Pancreas (tissue), 10 donors: Measurements from ENCODE around the gene ASH1L. TPM values are rescaled to one million over a fixed set of nuclear protein-coding genes. Genes with fewer than 3 reads are reported as not detected.
"Not testable (repeated sequence)": the region's sequence is repeated elsewhere in the genome, so short reads cannot be mapped to it uniquely, and the experiment has no call there.

Experiments
- ATAC-seq, 4 donors: fragments of 200-7000 bp; cut with Tn5 transposase; one replicate each; pipeline versions ENCODE4 v1.8.0 to v1.9.1; 2020; ENCODE audit warnings: mild to moderate bottlenecking in 4 of 4, moderate library complexity in 4 of 4
- DNase-seq, 6 donors: peaks; one replicate each; pipeline ENCODE4 v3.0.0-alpha.2; 2020
- FAIRE-seq: peaks from 2 replicates; lab custom pipeline; 2012; peaks lifted over from hg19 to GRCh38; lab: Jason Lieb, UNC
- H3K27ac ChIP-seq, 4 donors: fragments of 200-600 bp; sonication (generic); 1 replicate in 3 of 4; 2 replicates in 1 of 4; pipeline versions ENCODE4 v1.5.0 to v1.8.0; 2020
- H3K27me3 ChIP-seq, 4 donors: fragments of 200-600 bp; one replicate each; pipeline ENCODE4 v1.8.0; 2021
- H3K36me3 ChIP-seq, 3 donors: fragments of 200-600 bp; sonication (generic) in 1 of 3; one replicate each; pipeline versions ENCODE4 v1.5.0 to v1.8.0; 2020 to 2021
- H3K4me1 ChIP-seq, 3 donors: fragments of 200-600 bp; one replicate each; pipeline ENCODE4 v1.8.0; 2021
- H3K4me3 ChIP-seq, 4 donors: fragments of 200-600 bp; sonication (generic) in 2 of 4; one replicate each; pipeline versions ENCODE4 v1.5.0 to v1.8.0; 2020 to 2021
- H3K9me3 ChIP-seq, 4 donors: fragments of 200-600 bp; one replicate each; pipeline ENCODE4 v1.8.0; 2021
- WGBS, 2 donors: extraction: QIAGEN DNeasy Blood & Tissue Kit; methylation state at CpG; one replicate each; pipeline ENCODE4 v1.1.7; 2013; 5-methylcytosine and 5-hydroxymethylcytosine counted together
- intact Hi-C, 3 donors: fragments of 100-400 bp; cut with DNase I; formaldehyde crosslinking; loops; one replicate each; pipeline versions ENCODE4 v1.11.1 to v1.14.2; 2022
- polyA plus RNA-seq, 2 donors: library from polyadenylated mRNA; stranded (reverse); fragments of 200-250 nt; gene quantifications; one replicate each; pipeline ENCODE4 v1.2.3, GENCODE V29; 2013
- total RNA-seq, 6 donors: library from RNA; stranded (reverse); fragmentation: NEBNext Ultra II Directional in 4 of 6; extraction: Animal tissue kit (Norgen Biotek cat#: 25700) in 4 of 6; gene quantifications; one replicate each; pipeline versions ENCODE4 v1.2.1 to v1.2.4, GENCODE V29; 2021 to 2023
- TF ChIP-seq, protein P1 (sequence below), 4 donors: fragments of 200-600 bp; sonication (generic) in 3 of 4; IDR thresholded peaks; one replicate each; pipeline versions ENCODE4 v1.5.0 to v1.8.0; 2021; ENCODE audit warnings: antibody characterized with exemption in 4 of 4
- donor health status: healthy with polysubstance abuse.
- donor health status: DM: no; HTN: no; CAD: no; lungs with moderate emphysema.
- donor health status: DM: no; HTN: no; CAD: no.
- donor health status: control.
- donor health status: control.
- donor health status: Bipolar disorder and iron deficiency.
- donor health status: DM: yes; HTN: yes; CAD: no.
- donor health status: DM: no; HTN: no; CAD: no.
- donor health status: DM: no; HTN: no; CAD: no.
- donor health status: DM: yes; HTN: yes; CAD: no.

ASH1L gene
- total and polyA plus RNA-seq, 8 donors: 6.2 to 38.6 (median 22.9) TPM

DNA sequence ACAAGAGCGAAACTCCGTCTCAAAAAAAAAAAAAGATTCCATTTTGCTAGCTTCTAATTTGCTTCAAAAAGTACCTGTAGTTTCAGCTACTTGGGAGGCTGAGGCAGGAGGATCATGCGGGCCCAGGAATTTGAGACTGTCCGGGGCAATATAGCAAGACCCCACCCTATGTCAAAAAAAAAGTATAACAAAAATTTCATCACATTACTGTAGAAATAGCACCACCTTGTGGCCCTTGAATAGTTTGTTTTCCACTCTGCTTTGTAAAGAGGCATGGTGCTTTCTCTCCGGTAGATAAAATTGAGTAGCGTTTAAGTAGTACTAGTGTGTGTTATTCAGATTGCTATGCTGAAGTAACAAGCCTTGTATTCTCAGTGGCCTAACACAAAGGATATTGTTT lies 29.2 kb upstream of the ASH1L start:
- Histone ChIP-seq H3K9me3 (no peaks in the 10 kb centered on the region), H3K36me3 (no peaks in the 10 kb centered on the region), H3K27me3 (no peaks in the 10 kb centered on the region), H3K4me1 (no peaks in the 10 kb centered on the region), H3K27ac (no peak overlapping the region), H3K4me3 (no peak overlapping the region)
- FAIRE-seq (peak; percentile 20), ATAC-seq (peak; percentile 56 to 89 (median 84)), DNase-seq (peak in 1 of 6 donors; percentile 16)
- intact Hi-C loops: loop anchor here in 2 of 3 donors (5.0 to 10.0 kb wide), 2 partner anchors 337 to 339 kb away; partner anchors contain the start of gene ENTREP3 (in 1 of the 2)
- 37 to 38% methylated on average over 6 of the region's 6 CpGs for WGBS, 2 donors
- TF ChIP-seq, protein P1, sequence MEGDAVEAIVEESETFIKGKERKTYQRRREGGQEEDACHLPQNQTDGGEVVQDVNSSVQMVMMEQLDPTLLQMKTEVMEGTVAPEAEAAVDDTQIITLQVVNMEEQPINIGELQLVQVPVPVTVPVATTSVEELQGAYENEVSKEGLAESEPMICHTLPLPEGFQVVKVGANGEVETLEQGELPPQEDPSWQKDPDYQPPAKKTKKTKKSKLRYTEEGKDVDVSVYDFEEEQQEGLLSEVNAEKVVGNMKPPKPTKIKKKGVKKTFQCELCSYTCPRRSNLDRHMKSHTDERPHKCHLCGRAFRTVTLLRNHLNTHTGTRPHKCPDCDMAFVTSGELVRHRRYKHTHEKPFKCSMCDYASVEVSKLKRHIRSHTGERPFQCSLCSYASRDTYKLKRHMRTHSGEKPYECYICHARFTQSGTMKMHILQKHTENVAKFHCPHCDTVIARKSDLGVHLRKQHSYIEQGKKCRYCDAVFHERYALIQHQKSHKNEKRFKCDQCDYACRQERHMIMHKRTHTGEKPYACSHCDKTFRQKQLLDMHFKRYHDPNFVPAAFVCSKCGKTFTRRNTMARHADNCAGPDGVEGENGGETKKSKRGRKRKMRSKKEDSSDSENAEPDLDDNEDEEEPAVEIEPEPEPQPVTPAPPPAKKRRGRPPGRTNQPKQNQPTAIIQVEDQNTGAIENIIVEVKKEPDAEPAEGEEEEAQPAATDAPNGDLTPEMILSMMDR (IDR thresholded peaks at IDR 0.05): peak; percentile 23 to 43 (median 38)

- not testable (repeated sequence) for ATAC-seq, H3K4me3 ChIP-seq, H3K27ac ChIP-seq, H3K4me1 ChIP-seq, H3K27me3 ChIP-seq, H3K9me3 ChIP-seq, H3K36me3 ChIP-seq, FAIRE-seq
- WGBS, 2 donors: 83 to 89% methylated on average over 20 of the region's 20 CpGs
- DNase-seq: peak in 1 of 6 donors; percentile 54
- intact Hi-C loops: loop anchor here in 2 of 3 donors (5.0 to 10.0 kb wide), 2 partner anchors 336 to 338 kb away; partner anchors contain the start of gene ENTREP3 (in 1 of the 2)
These were observed 28.1 kb upstream of the ASH1L start for GRCh38 chr1:155590516-155591247.

DNA sequence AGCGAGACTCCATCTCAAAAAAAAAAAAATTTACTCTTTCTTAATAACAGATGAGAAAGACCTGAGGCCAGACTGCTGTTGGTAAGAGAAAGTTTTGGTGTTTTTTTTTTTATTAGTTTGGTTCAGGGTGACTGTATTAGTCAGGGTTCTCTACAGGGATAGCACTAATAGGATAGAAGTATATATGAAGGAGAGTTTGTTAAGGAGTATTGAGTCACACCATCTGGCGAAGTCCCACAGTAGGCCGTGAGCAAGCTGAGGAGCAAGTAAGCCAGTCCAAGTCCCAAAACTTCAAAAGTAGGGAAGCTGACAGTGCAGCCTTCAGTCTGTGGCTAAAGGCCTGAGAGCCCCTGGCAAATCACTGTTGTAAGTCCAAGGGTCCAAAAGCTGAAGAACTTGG lies 26.7 kb upstream of the ASH1L start:
- ATAC-seq, H3K27me3 ChIP-seq, H3K36me3 ChIP-seq, FAIRE-seq, H3K9me3 ChIP-seq, intact Hi-C loops, H3K4me1 ChIP-seq, DNase-seq, H3K27ac ChIP-seq, H3K4me3 ChIP-seq: not testable (repeated sequence)
- 79 to 100% methylated on average over 1 to 2 of the region's 3 CpGs for WGBS, 2 donors

- H3K9me3 ChIP-seq, ATAC-seq, H3K27ac ChIP-seq, H3K27me3 ChIP-seq, H3K4me3 ChIP-seq, intact Hi-C loops, H3K4me1 ChIP-seq, FAIRE-seq, H3K36me3 ChIP-seq, DNase-seq: not testable (repeated sequence)
- 94 to 97% methylated on average over 5 to 6 of the region's 6 CpGs for WGBS, 2 donors
These were observed 21.2 kb upstream of the ASH1L start for GRCh38 chr1:155583846-155584245.

DNA sequence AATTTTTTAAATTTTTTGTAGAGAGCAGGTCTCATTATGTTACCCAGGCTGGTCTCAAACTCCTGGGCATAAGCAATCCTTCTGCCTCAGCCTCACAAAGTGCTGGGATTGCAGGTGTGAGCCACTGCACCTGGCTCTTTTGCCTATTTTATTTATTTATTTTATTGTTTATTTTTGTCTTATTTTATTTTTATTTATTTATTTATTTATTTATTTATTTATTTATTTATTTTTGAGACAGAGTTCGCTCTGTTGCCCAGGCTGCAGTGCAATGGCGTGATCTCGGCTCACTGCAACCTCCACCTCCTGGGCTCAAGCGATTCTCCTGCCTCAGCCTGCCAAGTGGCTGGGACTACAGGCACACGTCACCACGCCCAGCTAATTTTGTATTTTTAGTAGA lies 13.0 kb upstream of the ASH1L start:
- FAIRE-seq, H3K27me3 ChIP-seq, H3K4me3 ChIP-seq, H3K4me1 ChIP-seq, DNase-seq, ATAC-seq, intact Hi-C loops, H3K9me3 ChIP-seq, H3K36me3 ChIP-seq, H3K27ac ChIP-seq: not testable (repeated sequence)
- WGBS, 2 donors: 100% methylated on average over 6 of the region's 6 CpGs

- TF ChIP-seq, protein P1 (IDR thresholded peaks at IDR 0.05): no peak
- Histone ChIP-seq H3K36me3 (no peaks in the 10 kb centered on the region), H3K27ac (no peak overlapping the region), H3K27me3 (no peaks in the 10 kb centered on the region), H3K4me3 (no peak overlapping the region), H3K9me3 (no peaks in the 10 kb centered on the region), H3K4me1 (no peaks in the 10 kb centered on the region)
- WGBS, 2 donors: 67 to 77% methylated on average over 3 of the region's 3 CpGs
- intact Hi-C loops: no loop called here
- ATAC-seq (peak; percentile 73 to 90 (median 80)), DNase-seq (peak in 1 of 6 donors; percentile 14), FAIRE-seq (no peak)
These were observed 11.5 kb upstream of the ASH1L start for GRCh38 chr1:155574077-155574476.

DNA sequence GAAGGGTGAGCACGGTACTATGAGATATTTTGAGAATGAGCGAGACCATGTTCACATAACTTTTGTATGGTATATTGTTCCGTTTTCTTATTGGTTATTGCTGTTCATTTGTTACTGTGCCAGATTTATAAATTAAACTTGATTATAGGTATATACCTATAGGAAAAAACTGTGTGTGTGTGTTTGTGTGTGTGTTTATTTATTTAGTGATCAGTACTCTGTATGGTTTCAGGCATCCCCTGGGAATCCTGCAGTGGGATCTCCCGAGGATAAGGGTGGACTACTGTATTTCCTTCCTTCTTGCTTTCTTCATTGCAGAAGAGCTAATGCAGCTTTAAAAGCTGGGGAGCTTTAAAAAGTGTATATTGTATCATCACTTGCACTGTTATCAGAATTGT lies 8.0 kb upstream of the ASH1L start:
- FAIRE-seq (no peak), ATAC-seq (no peak), DNase-seq (no peak)
- H3K36me3 ChIP-seq: no peaks in the 10 kb centered on the region
- H3K4me3 ChIP-seq: no peak overlapping the region
- H3K27me3 ChIP-seq: no peaks in the 10 kb centered on the region
- TF ChIP-seq, protein P1 (IDR thresholded peaks at IDR 0.05): no peak
- peaks cover 0 to under 1% (median 0%) of the 10 kb centered on the region in 3 donors for H3K4me1 ChIP-seq
- H3K27ac ChIP-seq: no peak overlapping the region
- H3K9me3 ChIP-seq: no peaks in the 10 kb centered on the region
- intact Hi-C loops: no loop called here
- WGBS, 2 donors: 76 to 78% methylated on average over 4 of the region's 4 CpGs
